NAMALWA (cell line): ENCODE data around the gene HSD11B2.
A peak's percentile ranks its signal among the peaks of the same experiment; 100 is the strongest.

Source experiments
- DNase-seq: peaks from one replicate; pipeline ENCODE4 v3.0.0-alpha.2; 2015; ENCODE audit warnings: low spot score

HSD11B2 gene

GRCh38 chr16:67451704-67452435, 20.9 kb downstream of the HSD11B2 start:
- no peak for DNase-seq

- no peak for DNase-seq
Observed at GRCh38 chr16:67454104-67454503, 23.2 kb downstream of the HSD11B2 start.

DNA sequence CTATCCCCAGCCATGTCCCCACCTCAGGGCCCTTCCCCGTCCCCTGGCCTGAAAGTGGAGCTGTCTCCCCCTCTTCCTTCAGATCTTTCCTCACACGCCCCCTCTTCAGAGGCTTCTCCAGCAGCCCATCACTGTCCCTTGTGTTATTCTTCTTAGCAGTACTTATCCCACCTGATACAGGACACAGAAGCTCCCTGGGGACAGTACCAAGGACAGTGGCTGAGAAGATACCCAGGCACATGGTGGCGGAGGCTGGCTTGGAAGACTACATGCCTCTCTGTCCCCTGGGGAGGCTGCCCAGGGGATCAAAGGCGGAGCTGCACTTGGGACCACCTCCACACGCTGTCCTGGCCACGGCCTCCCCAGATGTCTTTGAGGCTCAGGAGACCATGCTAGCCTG, 23.9 kb downstream of the HSD11B2 start:
- DNase-seq = no peak

GRCh38 chr16:67456391-67457081, 25.6 kb downstream of the HSD11B2 start:
- peak; percentile 49 for DNase-seq

- no peak for DNase-seq
Observed at GRCh38 chr16:67457611-67458010, 26.7 kb downstream of the HSD11B2 start.

- no peak for DNase-seq
Observed at GRCh38 chr16:67458121-67458641, 27.3 kb downstream of the HSD11B2 start.

GRCh38 chr16:67459066-67459860, 28.3 kb downstream of the HSD11B2 start:
- DNase-seq = no peak

- DNase-seq = no peak
Observed at GRCh38 chr16:67459861-67460150, 28.9 kb downstream of the HSD11B2 start.

DNA sequence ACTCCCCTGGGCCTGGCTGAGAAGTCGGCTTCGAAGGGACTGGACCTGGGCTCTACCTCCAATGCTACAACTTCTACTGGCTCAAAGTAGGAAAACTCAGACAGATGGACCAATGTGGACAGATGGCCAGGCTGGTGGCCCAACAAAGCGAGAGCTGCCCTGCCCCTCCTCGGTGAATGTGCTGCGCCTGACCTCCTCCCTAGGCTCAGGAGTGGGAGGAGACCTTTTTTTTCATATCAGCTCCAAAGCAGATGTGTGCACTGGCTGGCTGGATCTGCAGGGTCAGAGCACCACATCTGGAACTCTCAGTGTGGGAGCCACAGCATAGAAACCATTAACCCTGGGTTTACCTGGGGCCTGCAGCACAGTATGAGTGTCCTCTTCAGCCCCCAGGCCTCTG, 29.2 kb downstream of the HSD11B2 start:
- DNase-seq = no peak

- no peak for DNase-seq
Observed at GRCh38 chr16:67460961-67461360, 30.0 kb downstream of the HSD11B2 start.

DNA sequence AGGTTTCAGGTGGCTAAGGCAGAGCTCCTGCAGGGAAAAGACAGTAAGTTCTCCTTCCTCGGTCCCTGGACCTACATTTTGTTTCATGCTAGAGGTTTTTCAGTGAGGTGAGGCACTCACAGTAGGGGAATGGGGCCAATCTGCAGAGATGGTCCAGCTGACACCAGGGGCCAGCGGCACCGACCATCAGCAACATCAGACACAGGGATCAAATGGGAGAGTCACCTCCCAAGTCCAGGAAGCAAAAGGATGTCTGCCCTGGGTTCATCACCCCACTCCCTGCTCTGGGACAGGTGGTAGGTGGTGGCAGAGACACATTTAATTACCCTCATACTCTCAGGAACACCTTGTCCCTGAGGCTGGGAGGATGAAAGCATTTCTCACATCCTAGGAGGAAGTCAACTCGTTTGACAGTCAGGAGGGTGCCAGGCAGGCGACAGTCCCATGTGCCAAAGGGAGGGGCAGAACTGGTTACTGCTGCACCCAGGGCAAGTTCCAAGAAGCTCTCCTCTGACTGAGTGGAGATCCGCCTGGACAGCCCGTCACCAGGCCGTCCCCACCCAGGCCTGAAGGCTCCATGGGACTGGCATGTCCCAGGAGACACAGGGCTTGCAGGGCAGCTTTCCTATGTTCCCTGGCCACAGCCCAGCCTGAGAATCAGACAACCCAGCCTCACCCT, 30.8 kb downstream of the HSD11B2 start:
- no peak for DNase-seq

DNA sequence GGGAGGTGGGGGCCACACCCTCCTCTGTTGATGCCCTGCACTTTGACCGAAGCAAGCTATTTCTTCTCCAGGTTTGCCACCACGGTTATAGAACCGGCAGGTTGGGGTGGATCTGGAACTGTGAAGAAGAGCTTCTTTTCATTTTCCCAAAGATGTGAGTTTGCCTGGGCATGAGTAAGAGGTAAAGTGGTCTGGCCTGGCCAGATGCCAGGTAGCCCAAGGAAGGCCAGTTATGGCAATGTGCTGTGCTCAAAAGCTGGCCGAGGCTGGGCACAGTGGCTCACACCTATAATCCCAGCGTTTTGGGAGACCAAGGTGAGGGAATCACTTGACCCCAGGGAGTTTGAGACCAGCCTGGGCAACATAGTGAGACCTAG, 31.3 kb downstream of the HSD11B2 start:
- DNase-seq = no peak

DNA sequence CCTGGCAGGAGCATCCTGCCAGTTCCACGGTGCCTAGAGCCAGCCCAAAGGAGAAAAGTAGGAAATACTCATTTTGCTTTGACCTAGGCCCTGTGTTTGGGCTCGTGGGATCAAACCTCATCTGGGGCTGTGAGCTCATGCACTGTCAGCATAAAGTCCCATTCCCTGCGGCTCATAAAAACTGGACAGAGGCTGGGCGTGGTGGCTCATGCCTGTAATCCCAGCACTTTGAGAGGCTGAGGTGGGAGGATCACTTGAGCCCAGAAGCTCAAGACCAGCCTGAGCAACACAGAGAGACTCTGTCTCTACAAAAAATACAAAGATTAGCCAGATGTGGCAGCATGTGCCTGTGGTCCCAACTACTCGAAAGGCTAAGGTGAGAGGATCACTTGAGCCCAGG, 32.1 kb downstream of the HSD11B2 start:
- no peak for DNase-seq

- DNase-seq = no peak
Observed at GRCh38 chr16:67463691-67464090, 32.8 kb downstream of the HSD11B2 start.

GRCh38 chr16:67464565-67464964, 33.6 kb downstream of the HSD11B2 start:
- no peak for DNase-seq

DNA sequence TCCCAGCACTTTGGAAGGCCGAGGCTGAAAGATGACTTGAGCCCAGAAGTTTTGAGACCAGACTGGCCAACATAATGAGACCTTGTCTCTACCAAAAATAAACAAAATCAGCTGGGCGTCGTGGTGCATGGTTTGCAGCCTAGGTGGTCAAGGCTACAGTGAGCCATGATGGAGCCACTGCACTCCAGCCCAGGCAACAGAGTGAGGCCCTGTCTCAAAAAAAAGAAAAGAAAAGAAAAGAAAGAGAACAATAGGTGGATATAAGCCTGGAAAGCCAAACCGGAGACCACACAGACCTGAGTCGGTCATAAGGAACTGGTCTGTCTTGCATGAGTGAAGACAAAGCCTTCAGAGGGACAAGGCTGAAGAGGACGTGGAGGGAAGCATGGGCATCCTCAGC, 35.7 kb downstream of the HSD11B2 start:
- no peak for DNase-seq

DNA sequence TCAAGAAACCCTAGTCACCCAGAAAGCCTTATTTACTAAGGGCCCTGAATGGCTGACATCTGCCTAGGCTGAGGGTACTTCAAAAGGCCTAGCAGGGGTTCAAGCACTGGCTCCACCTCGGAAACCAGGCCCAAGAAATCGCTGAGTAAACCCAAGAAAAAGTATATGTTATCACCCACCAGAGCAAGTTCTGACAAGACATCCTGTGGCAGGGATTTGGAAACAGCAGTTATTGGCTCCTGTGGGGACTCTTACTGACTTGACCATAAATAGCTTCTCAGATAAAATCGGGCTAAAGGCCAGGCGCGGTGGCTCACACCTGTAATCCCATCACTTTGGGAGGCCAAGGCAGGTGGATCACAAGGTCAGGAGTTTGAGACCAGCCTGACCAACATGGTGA, 37.8 kb downstream of the HSD11B2 start:
- no peak for DNase-seq

GRCh38 chr16:67470359-67470758, 39.4 kb downstream of the HSD11B2 start:
- no peak for DNase-seq

GRCh38 chr16:67471758-67472384, 41.0 kb downstream of the HSD11B2 start:
- no peak for DNase-seq

DNA sequence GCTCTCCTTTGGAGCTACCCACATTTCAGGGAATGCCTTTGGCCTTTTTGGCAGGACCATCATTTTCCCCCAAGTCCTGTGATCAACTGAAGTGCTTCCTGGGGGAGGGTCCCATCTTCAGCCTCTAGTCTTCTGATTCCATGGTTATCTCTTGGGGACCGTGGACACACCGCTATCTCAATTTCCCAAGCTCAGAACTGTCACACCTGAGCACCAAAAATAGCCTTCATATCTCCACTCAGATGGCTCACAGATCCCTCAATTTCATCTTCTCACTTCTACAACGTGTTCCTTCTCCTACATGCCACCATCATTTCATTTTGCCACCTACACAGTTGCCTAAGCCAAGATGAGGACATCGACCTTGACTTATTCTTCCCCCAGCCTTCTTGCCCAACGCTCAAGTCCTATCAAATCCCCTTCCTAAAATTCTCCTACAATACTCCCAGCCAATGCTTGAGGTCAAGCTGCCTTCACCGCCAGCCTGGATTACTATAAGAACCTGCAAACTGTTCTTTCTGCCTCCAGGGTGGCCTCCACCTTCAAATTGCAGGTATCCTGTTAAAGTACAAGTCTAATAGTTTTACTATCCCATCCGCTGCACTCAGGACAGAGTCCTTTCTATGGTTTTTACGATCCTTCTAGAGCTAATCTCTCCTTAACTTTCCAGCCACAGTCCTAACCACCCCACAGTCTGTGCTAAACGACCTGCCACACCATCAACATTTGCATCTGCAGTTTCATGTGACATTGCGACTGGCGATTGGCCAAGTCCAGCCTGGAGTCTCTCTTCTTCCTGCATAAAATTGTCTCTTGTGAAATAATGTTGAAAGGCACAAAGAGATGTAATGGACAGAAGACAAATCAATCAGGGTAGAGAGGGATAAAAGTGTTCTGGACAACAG, 43.9 kb downstream of the HSD11B2 start:
- DNase-seq = no peak
